Measurements from ENCODE around the gene CPNE1.
A peak's percentile ranks its signal among the peaks of the same experiment; 100 is the strongest.

The CPNE1 gene

DNA sequence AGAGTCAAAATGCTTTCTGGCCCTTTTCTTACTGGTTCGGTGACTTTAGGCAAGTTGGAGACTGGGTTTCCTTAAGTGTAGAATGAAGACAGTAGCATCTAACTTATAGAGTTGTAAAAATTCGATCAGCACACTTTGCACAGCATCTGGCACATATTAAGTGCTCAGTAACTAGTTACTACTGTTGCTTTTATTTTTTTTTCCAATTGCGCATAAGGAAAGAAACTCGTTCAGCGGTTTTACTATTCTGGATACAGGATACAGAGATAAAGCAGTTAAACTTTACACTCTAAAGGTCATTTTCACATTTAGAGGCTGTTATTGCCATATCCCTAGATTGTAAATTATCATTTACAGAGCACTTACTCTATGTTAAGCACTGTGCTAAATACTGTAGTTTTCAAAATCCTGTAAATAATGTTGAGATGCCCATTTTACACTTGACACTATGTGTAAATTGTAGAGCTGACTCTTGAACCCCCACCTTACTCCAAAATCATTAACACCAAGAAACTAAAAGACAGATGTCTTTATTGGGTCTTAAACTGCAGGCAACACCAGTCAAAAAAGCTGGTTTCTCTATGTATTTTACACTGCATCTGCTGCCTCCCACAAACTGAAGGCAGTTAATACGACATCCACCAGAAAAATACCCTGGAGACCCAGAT, 35.4 kb upstream of the CPNE1 start:
- no peak for DNase-seq (ENCODE audit: extremely low read depth, low read depth)
- peak overlapping the region; percentile 71 for H3K4me3 ChIP-seq (replicated peaks; ENCODE audit: low read depth, low read length)
- TF ChIP-seq, protein P1, sequence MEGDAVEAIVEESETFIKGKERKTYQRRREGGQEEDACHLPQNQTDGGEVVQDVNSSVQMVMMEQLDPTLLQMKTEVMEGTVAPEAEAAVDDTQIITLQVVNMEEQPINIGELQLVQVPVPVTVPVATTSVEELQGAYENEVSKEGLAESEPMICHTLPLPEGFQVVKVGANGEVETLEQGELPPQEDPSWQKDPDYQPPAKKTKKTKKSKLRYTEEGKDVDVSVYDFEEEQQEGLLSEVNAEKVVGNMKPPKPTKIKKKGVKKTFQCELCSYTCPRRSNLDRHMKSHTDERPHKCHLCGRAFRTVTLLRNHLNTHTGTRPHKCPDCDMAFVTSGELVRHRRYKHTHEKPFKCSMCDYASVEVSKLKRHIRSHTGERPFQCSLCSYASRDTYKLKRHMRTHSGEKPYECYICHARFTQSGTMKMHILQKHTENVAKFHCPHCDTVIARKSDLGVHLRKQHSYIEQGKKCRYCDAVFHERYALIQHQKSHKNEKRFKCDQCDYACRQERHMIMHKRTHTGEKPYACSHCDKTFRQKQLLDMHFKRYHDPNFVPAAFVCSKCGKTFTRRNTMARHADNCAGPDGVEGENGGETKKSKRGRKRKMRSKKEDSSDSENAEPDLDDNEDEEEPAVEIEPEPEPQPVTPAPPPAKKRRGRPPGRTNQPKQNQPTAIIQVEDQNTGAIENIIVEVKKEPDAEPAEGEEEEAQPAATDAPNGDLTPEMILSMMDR (IDR thresholded peaks at IDR 0.05; ENCODE audit: low read depth, low read length, missing control alignments): no peak

DNA sequence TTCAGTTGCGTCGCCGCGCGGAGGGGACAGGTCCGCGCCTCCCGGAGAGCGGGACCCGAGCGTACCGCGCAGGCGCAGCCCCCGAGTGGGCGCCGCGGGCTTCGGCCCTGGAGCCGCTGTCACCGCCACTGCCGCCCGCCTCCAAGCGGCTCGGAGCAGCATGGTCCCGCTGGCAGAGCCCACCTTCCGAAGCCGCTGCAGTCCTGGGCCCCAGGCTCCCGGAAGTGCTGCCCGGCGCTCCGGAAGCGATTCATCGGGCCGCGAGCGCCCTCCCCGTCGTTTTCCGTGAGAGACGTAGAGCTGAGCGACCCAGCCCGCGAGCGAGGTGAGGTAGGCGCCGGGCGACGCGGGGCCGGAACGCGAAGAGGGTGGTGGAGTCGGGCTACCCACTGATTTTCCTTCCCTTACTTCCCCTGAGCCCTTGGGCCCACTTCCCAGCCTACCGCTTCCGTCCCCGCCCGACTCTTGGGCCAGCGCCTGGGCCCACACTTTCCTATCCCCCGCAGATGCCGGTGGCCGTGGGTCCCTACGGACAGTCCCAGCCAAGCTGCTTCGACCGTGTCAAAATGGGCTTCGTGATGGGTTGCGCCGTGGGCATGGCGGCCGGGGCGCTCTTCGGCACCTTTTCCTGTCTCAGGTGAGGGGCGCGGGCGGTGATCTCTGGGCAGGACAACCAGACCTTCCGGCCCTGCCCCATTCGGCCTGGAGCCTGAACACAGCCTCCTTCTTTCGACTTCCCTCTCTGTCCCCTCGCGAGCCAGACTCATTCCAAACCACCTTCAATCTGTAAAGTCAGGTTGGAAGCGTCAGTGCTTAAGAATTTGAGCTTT, 34.6 kb upstream of the CPNE1 start, which contains the start of the genes NFS1 and ROMO1:
NFS1 (minus strand) TSS at position 226 of the 830 bp plus-strand sequence; CDS start at position 162, 64 bp downstream.
ROMO1 (plus strand) TSS at position 279 of the 830 bp plus-strand sequence; CDS start at position 507, 228 bp downstream.
- TF ChIP-seq, protein P1 (IDR thresholded peaks at IDR 0.05; ENCODE audit: low read depth, low read length, missing control alignments): no peak
- peak within 1 kb of the TSS; percentile 71 for H3K4me3 ChIP-seq (replicated peaks; ENCODE audit: low read depth, low read length)
- peak; percentile 32 for DNase-seq (ENCODE audit: extremely low read depth, low read depth)

DNA sequence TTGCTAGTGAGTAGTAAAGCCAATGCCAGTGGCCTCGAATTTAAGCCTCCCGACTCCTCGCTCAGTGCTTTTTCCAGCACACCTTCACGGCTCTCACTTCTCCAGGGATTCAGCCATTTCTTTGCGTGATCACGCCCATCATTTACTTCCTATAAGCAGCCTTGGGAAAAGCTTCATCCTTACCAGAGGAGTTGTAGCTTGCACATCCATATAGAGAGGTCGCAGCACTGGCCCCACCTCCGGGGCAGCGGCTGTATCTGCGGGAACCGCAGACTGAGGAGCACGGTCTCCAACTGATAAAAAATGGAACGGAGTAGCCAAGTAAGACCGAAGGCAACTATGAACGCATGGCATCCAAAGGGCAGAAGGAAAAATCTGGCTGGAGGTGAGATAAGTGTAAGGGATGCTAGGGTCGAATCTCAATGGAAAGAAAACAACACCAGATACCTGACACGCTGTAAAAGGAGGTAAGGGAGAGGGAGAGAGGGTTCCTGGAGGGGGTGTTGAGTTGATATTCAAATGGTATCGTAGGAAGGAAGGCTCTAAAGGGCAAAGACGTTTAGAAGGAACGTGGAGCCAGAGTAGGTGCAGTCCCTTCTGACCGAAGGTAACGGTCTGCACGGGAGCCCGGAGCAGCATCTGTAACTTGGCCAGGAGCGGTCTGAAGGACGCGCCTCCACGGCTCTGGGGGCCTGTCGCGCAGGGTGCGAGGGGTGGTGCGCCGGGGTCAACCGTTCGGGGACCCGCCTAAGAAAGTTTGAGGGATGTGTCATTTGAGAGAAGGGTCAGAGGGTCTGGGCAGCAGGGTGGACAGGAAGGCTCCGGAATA, 33.8 kb upstream of the CPNE1 start:
- H3K4me3 ChIP-seq (replicated peaks; ENCODE audit: low read depth, low read length): peak overlapping the region; percentile 71
- TF ChIP-seq, protein P1 (IDR thresholded peaks at IDR 0.05; ENCODE audit: low read depth, low read length, missing control alignments): no peak
- DNase-seq (ENCODE audit: extremely low read depth, low read depth): no peak

DNA sequence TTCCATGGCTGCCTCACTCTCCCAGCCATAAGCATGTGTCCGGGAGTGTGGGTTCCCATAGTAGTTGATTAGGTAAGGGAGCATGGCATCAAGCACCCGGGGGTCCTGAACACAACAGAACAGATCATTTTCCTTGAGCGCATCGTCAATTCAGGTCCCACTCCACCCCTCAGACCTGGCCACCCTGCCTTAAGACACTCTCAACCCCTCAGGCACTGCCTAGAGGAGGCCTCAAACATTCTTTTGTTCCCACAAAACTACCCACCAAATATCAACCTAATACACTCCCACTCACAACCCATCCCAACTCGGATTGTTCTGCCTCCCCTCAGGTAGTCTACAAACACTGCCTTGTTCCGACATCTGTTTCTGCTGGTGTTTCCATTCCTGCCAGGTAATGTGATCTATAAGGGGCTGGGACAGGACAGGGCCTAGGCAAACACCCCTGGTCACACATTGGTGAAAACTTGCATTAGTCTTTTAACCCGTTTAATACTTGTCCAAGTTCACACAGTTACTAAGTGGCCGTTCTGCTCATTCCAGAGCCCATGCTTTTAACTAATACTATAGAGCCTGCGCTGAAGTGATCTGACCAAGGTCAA, 33.1 kb upstream of the CPNE1 start:
- DNase-seq (ENCODE audit: extremely low read depth, low read depth): no peak
- peak overlapping the region; percentile 71 for H3K4me3 ChIP-seq (replicated peaks; ENCODE audit: low read depth, low read length)
- TF ChIP-seq, protein P1 (IDR thresholded peaks at IDR 0.05; ENCODE audit: low read depth, low read length, missing control alignments): no peak

DNA sequence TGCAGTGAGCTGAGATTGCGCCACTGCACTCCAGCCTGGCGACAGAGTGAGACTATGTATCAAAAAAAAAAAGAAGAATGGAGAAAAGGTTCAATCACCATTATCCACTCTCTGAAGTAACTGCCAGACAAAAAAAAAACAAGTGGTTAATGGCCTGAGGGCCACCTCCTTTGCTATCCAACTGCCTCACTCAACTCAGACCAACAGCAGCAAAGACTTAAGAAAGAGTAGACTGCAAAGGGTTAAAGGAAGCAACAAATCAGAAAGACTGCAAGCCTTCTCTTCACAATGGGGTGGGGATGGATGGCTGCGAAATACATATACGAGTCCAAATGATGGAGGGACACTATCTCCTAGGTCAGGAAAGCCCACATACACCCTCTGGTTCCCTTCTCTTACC, 31.3 kb upstream of the CPNE1 start:
- TF ChIP-seq, protein P1 (IDR thresholded peaks at IDR 0.05; ENCODE audit: low read depth, low read length, missing control alignments): no peak
- no peak for DNase-seq (ENCODE audit: extremely low read depth, low read depth)
- no peak overlapping the region for H3K4me3 ChIP-seq (replicated peaks; ENCODE audit: low read depth, low read length)

DNA sequence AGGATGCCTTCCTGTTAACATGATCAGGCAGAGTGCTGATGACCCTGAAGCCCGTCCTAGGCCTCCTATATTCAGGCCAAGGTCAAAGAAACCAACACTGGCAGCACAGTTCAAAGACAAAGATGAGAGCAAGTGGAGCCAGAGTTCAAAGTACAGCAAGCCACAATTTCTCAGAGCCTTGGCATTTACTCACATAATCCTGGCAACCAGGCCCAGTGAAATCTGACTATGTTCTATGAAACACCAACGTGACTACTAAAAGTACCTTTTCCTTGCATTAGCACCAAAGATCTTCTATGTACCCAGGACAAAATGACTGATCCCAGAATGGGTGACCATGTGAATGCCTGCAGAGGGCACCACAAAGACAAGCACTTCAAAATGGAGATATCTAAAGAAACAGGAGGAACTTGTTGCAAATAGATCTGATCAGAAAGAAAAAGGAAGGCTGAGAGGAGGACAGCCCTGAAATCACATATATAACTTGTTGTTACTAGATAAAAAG, 30.6 kb upstream of the CPNE1 start:
- no peak for DNase-seq (ENCODE audit: extremely low read depth, low read depth)
- no peak overlapping the region for H3K4me3 ChIP-seq (replicated peaks; ENCODE audit: low read depth, low read length)
- TF ChIP-seq, protein P1 (IDR thresholded peaks at IDR 0.05; ENCODE audit: low read depth, low read length, missing control alignments): no peak

Measured in HFF-Myc (cell line).